ENCODE measurements around the gene KCP. TPM values are rescaled to one million over a fixed set of nuclear protein-coding genes. Genes with fewer than 3 reads are reported as not detected.

Gene KCP
- total and polyA plus RNA-seq, 2 of the 13 experiments (the other 11 are each of a cell fraction or from before 2014, with no cell fraction given) = 0.37 to 1.0 TPM

DNA sequence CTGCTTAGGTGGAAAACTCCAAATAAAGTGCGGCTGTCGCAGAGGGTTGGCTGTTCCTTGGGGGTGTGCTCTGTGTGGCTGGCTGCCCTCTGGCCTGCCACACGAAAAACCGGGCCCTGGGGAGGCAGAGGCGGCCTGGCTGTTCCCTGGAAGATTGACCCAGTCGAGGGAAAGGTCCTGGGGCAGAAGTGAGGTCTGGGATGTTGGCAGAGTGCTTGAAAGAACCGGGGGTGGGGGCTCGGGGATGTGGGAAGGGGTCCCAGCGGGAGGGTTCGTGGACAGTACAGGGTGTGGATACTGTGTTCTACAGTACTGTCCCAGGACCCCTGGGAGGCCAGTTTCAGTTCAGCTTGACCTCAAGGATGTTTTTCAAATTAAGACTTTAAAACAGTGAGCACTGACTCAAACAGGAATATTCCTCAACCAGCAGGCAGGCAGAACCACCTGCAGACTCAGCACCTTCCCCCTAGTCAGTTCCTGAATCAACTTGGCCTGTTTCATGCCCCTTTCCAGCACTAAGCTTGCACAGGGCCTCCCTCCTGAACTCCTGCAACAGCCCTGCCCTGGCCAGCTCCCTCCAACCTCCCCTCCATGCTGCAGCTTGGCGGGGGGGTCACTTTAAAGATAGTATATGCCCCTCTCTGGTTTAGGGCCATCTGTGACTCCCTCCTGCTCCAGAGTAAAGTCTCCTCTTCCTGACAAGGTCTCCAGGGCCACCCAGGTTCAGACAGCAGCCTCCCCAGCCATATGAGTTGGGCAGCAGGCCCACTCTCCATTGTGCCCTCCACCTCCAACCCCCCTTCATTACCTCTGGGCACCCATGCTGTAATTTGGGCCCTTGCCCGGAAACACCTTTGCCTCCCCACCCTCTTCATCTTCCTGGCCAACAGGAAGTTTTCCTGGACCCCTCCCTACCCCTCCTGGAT, 51.0 kb downstream of the KCP start (continued):
- TF ChIP-seq GPBP1L1 (CRISPR knock-in tag; IDR thresholded peaks at IDR 0.05) (no peak), NCOR1 (IDR thresholded peaks at IDR 0.05; ENCODE audit: borderline replicate concordance, low read length) (no peak), CAMTA2 (CRISPR knock-in tag; IDR thresholded peaks at IDR 0.05; ENCODE audit: borderline replicate concordance) (no peak), REPIN1 (CRISPR knock-in tag; IDR thresholded peaks at IDR 0.05; ENCODE audit: borderline replicate concordance, low read depth) (no peak), TARDBP (CRISPR knock-in tag; IDR thresholded peaks at IDR 0.05) (no peak), JDP2 (CRISPR knock-in tag; IDR thresholded peaks at IDR 0.05; ENCODE audit: borderline replicate concordance) (no peak)
- TF ChIP-seq, protein P1, sequence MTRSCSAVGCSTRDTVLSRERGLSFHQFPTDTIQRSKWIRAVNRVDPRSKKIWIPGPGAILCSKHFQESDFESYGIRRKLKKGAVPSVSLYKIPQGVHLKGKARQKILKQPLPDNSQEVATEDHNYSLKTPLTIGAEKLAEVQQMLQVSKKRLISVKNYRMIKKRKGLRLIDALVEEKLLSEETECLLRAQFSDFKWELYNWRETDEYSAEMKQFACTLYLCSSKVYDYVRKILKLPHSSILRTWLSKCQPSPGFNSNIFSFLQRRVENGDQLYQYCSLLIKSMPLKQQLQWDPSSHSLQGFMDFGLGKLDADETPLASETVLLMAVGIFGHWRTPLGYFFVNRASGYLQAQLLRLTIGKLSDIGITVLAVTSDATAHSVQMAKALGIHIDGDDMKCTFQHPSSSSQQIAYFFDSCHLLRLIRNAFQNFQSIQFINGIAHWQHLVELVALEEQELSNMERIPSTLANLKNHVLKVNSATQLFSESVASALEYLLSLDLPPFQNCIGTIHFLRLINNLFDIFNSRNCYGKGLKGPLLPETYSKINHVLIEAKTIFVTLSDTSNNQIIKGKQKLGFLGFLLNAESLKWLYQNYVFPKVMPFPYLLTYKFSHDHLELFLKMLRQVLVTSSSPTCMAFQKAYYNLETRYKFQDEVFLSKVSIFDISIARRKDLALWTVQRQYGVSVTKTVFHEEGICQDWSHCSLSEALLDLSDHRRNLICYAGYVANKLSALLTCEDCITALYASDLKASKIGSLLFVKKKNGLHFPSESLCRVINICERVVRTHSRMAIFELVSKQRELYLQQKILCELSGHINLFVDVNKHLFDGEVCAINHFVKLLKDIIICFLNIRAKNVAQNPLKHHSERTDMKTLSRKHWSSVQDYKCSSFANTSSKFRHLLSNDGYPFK (CRISPR knock-in tag; IDR thresholded peaks at IDR 0.05; ENCODE audit: borderline replicate concordance) = no peak
- TF ChIP-seq, protein P2, sequence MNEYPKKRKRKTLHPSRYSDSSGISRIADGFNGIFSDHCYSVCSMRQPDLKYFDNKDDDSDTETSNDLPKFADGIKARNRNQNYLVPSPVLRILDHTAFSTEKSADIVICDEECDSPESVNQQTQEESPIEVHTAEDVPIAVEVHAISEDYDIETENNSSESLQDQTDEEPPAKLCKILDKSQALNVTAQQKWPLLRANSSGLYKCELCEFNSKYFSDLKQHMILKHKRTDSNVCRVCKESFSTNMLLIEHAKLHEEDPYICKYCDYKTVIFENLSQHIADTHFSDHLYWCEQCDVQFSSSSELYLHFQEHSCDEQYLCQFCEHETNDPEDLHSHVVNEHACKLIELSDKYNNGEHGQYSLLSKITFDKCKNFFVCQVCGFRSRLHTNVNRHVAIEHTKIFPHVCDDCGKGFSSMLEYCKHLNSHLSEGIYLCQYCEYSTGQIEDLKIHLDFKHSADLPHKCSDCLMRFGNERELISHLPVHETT (CRISPR knock-in tag; conservative IDR thresholded peaks at IDR 0.05) = no peak
